ENCODE data around the gene TOX2.

Gene TOX2

GRCh38 chr20:44006578-44006977, 91.9 kb downstream of the TOX2 start:
- no peak for TF ChIP-seq GATA2 (IDR thresholded peaks at IDR 0.05; ENCODE audit: low read depth, low read length)
- TF ChIP-seq GATA3 (IDR thresholded peaks at IDR 0.05; ENCODE audit: low read depth, low read length), result no peak

GRCh38 chr20:44008806-44009678, 94.4 kb downstream of the TOX2 start:
- TF ChIP-seq GATA3 (IDR thresholded peaks at IDR 0.05; ENCODE audit: low read depth, low read length) (no peak), GATA2 (IDR thresholded peaks at IDR 0.05; ENCODE audit: low read depth, low read length) (no peak)

- no peak for TF ChIP-seq GATA2 (IDR thresholded peaks at IDR 0.05; ENCODE audit: low read depth, low read length)
- no peak for TF ChIP-seq GATA3 (IDR thresholded peaks at IDR 0.05; ENCODE audit: low read depth, low read length)
Observed at GRCh38 chr20:44009679-44009992, 95.0 kb downstream of the TOX2 start.

GRCh38 chr20:44010162-44010704, 95.6 kb downstream of the TOX2 start:
- TF ChIP-seq GATA3 (IDR thresholded peaks at IDR 0.05; ENCODE audit: low read depth, low read length) (peak; percentile 65), GATA2 (IDR thresholded peaks at IDR 0.05; ENCODE audit: low read depth, low read length) (peak; percentile 58; the same call in 1 of the 2 replicates)

- TF ChIP-seq GATA3 (IDR thresholded peaks at IDR 0.05; ENCODE audit: low read depth, low read length) (no peak), GATA2 (IDR thresholded peaks at IDR 0.05; ENCODE audit: low read depth, low read length) (peak; percentile 76)
Observed at GRCh38 chr20:44011251-44011940, 96.7 kb downstream of the TOX2 start.

GRCh38 chr20:44012466-44013226, 98.0 kb downstream of the TOX2 start:
- TF ChIP-seq GATA3 (IDR thresholded peaks at IDR 0.05; ENCODE audit: low read depth, low read length) (no peak), GATA2 (IDR thresholded peaks at IDR 0.05; ENCODE audit: low read depth, low read length) (no peak)

- TF ChIP-seq GATA3 (IDR thresholded peaks at IDR 0.05; ENCODE audit: low read depth, low read length) (peak; percentile 85), GATA2 (IDR thresholded peaks at IDR 0.05; ENCODE audit: low read depth, low read length) (peak; percentile 83)
Observed at GRCh38 chr20:44014807-44015732, 100.4 kb downstream of the TOX2 start.

- TF ChIP-seq GATA2 (IDR thresholded peaks at IDR 0.05; ENCODE audit: low read depth, low read length) (0 out of 2 replicates have a peak, but pooled peaks have one; percentile 19), GATA3 (IDR thresholded peaks at IDR 0.05; ENCODE audit: low read depth, low read length) (no peak; the same call in 1 of the 2 replicates)
Observed at GRCh38 chr20:44015733-44016103, 101.1 kb downstream of the TOX2 start.

- TF ChIP-seq GATA2 (IDR thresholded peaks at IDR 0.05; ENCODE audit: low read depth, low read length) (no peak), GATA3 (IDR thresholded peaks at IDR 0.05; ENCODE audit: low read depth, low read length) (no peak)
Observed at GRCh38 chr20:44016525-44016924, 101.9 kb downstream of the TOX2 start.

GRCh38 chr20:44017211-44017610, 102.6 kb downstream of the TOX2 start:
- TF ChIP-seq GATA2 (IDR thresholded peaks at IDR 0.05; ENCODE audit: low read depth, low read length), result no peak
- no peak for TF ChIP-seq GATA3 (IDR thresholded peaks at IDR 0.05; ENCODE audit: low read depth, low read length)

- TF ChIP-seq GATA2 (IDR thresholded peaks at IDR 0.05; ENCODE audit: low read depth, low read length) (no peak), GATA3 (IDR thresholded peaks at IDR 0.05; ENCODE audit: low read depth, low read length) (no peak)
Observed at GRCh38 chr20:44017905-44018258, 103.2 kb downstream of the TOX2 start.

- TF ChIP-seq GATA3 (IDR thresholded peaks at IDR 0.05; ENCODE audit: low read depth, low read length), result no peak
- TF ChIP-seq GATA2 (IDR thresholded peaks at IDR 0.05; ENCODE audit: low read depth, low read length), result peak; percentile 21; the same call in 1 of the 2 replicates
Observed at GRCh38 chr20:44018259-44018941, 103.7 kb downstream of the TOX2 start.
